HG02763 (cell line): Measurements from ENCODE around the gene TAS2R4.
"Not testable (repeated sequence)": the region's sequence is repeated elsewhere in the genome, so short reads cannot be mapped to it uniquely, and the experiment has no call there.

ENCODE experiments used
- ATAC-seq: cut with Tn5 transposase; IDR thresholded peaks from one replicate; pipeline ENCODE4 v1.9.1; 2021; ENCODE audit warnings: mild to moderate bottlenecking, moderate library complexity; ENCODE audit not compliant: unreplicated experiment

Gene TAS2R4

GRCh38 chr7:141822432-141822831, 46.0 kb downstream of the TAS2R4 start:
- not testable (repeated sequence) for ATAC-seq
